ENCODE measurements around the gene SPINK6. TPM values are rescaled to one million over a fixed set of nuclear protein-coding genes. Genes with fewer than 3 reads are reported as not detected.

The SPINK6 gene
- total and polyA plus RNA-seq, 2 of the 4 experiments (the other 2 are of a cell fraction): not detected

DNA sequence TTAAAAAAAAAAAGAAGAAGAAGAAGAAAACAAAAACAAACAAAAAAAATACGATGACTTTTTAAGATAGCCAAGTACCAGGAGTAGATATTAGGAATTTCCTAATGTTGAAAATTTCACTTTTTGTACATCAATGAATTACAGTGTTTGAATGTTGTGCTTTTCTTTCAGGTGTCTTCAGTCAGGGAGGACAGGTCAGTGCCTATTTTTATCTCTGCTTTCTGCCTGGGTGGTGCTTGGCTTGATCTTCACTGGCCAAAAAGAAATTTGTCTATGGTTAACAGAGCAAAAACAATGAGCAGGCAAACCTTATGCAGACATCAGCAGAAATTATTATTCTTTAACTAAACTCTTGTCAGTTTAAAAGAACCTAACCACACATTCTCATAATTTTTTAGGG, 3.0 kb downstream of the SPINK6 start:
- no peak overlapping the region for H3K18ac ChIP-seq (ENCODE audit: low read depth, low read length)
- H3K4me3 ChIP-seq (ENCODE audit: insufficient read depth, low read depth, low read length): no peak overlapping the region
- H4K5ac ChIP-seq (ENCODE audit: low read depth, low read length): no peak overlapping the region
- dilution Hi-C loops (cut with HindIII; ENCODE audit: low sequenced_read_pairs, unreplicated experiment): no loop called here
- H3K14ac ChIP-seq (replicated peaks; ENCODE audit: low read depth, low read length): no peak overlapping the region
- no CpG with 5 or more reads among the region's 1 CpG for WGBS, 2 experiments (ENCODE audit: extremely low coverage in 2 of 2, insufficient read length in 1 of 2)
- no peak overlapping the region for H2BK20ac ChIP-seq (ENCODE audit: low read depth, low read length)
- POLR2A ChIA-PET (ENCODE audit: unreplicated experiment): no interaction called here
- H3K4me2 ChIP-seq (ENCODE audit: low read depth, low read length): no peak overlapping the region
- H3K27ac ChIP-seq (ENCODE audit: insufficient read depth, low read length): no peak overlapping the region
- no peaks in the 10 kb centered on the region for H3K27me3 ChIP-seq (ENCODE audit: control insufficient read depth, insufficient read depth, low read length)
- H4K20me1 ChIP-seq (ENCODE audit: insufficient read depth, low read length): no peaks in the 10 kb centered on the region
- H3K4ac ChIP-seq (ENCODE audit: low read depth, low read length): no peak overlapping the region
- H2AFZ ChIP-seq (replicated peaks; ENCODE audit: low read length, poor library complexity): no peak overlapping the region
- H3K9me1 ChIP-seq (ENCODE audit: insufficient read depth, low read length): no peaks in the 10 kb centered on the region
- no peaks in the 10 kb centered on the region for H3K36me3 ChIP-seq (ENCODE audit: control insufficient read depth, insufficient read depth, low read length)
- no peak for TF ChIP-seq MAFK (IDR thresholded peaks at IDR 0.05; ENCODE audit: low read depth, low read length)
- no peaks in the 10 kb centered on the region for H3K4me1 ChIP-seq (ENCODE audit: control insufficient read depth, insufficient read depth, low read length)
- intact Hi-C loops (cut with micrococcal nuclease): no loop called here
- no peaks in the 10 kb centered on the region for H3K79me1 ChIP-seq (ENCODE audit: low read depth in 1 of 2, low read length in 2 of 2)
- CTCF ChIA-PET: no interaction called here
- H3K56ac ChIP-seq (ENCODE audit: extremely low read depth, insufficient read depth, low read length): no peak overlapping the region
- no peak overlapping the region for H2BK5ac ChIP-seq (ENCODE audit: low read depth, low read length, poor library complexity, severe bottlenecking)
- no peak overlapping the region for H3K23ac ChIP-seq (ENCODE audit: low read depth, low read length)
- no peak overlapping the region for H2BK15ac ChIP-seq (ENCODE audit: low read depth, low read length)
- no peak overlapping the region for H3K9ac ChIP-seq (ENCODE audit: low read depth, low read length)
- BruUV-seq (replicated peaks): no TSS peak
- H3K9me3 ChIP-seq (ENCODE audit: control insufficient read depth, insufficient read depth, low read length): no peaks in the 10 kb centered on the region
- ATAC-seq (ENCODE audit: low read depth) (no peak), DNase-seq (no peak)
- no peak overlapping the region for H2AK5ac ChIP-seq (ENCODE audit: low read depth, low read length)
- H4K91ac ChIP-seq (ENCODE audit: insufficient read depth, low read depth, low read length): no peak overlapping the region
- H2AK9ac ChIP-seq (replicated peaks; ENCODE audit: low read depth, low read length, poor library complexity): no peak overlapping the region
- H4K8ac ChIP-seq (ENCODE audit: low read depth in 2 of 2, low read length in 2 of 2): no peak overlapping the region
- H2BK120ac ChIP-seq (ENCODE audit: low read depth, low read length): no peak overlapping the region
- in situ Hi-C loops (cut with MboI; ENCODE audit: low sequenced_read_pairs): no loop called here

Data from IMR-90 (cell line).